ENCODE measurements around the gene B9D1. TPM values are rescaled to one million over a fixed set of nuclear protein-coding genes. Genes with fewer than 3 reads are reported as not detected.
A peak's percentile ranks its signal among the peaks of the same experiment; 100 is the strongest.

Gene B9D1
- total RNA-seq, 1 donor from 2014 or later: 6.7 TPM

DNA sequence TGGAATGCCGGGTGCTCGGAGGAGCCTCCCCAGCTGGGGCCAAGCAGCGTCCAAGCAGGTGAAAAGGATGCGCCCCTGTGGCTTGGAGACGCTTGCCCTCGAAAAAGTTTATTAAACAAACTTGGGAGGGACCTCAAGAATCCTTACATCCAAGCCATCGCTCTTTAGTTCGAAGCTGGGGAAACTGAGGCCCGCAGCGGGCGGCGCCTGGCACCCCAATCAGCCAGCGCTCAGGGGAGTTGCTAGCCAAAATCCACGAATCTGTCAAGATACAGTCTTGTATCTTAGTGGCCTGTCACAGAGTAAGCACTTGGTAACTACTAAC is 553 bp upstream of the B9D1 start:
- Mint-ChIP-seq H3K4me3 (peak overlapping the region; percentile 93), H3K27me3 (peaks cover 4% of the 10 kb centered on the region), H3K27ac (no peak overlapping the region), H3K9me3 (no peaks in the 10 kb centered on the region), H3K4me1 (peaks cover 8% of the 10 kb centered on the region), H3K36me3 (ENCODE audit: low read depth) (no peaks in the 10 kb centered on the region)
- no peak for ATAC-seq (ENCODE audit: low read depth)
- ChIA-PET POLR2A (interaction anchor here (1.0 to 2.7 kb wide), 6 partner anchors 15 to 399 kb away, joined by 3 to 38 read pairs (median 4); partner anchors contain the start of gene MAPK7), CTCF (interaction anchor here (0.6 to 4.5 kb wide), 26 partner anchors 8 to 404 kb away, joined by 3 to 76 read pairs (median 4); partner anchors contain the start of genes ALDH3A2 and MAPK7)
- TF ChIP-seq, protein P1, sequence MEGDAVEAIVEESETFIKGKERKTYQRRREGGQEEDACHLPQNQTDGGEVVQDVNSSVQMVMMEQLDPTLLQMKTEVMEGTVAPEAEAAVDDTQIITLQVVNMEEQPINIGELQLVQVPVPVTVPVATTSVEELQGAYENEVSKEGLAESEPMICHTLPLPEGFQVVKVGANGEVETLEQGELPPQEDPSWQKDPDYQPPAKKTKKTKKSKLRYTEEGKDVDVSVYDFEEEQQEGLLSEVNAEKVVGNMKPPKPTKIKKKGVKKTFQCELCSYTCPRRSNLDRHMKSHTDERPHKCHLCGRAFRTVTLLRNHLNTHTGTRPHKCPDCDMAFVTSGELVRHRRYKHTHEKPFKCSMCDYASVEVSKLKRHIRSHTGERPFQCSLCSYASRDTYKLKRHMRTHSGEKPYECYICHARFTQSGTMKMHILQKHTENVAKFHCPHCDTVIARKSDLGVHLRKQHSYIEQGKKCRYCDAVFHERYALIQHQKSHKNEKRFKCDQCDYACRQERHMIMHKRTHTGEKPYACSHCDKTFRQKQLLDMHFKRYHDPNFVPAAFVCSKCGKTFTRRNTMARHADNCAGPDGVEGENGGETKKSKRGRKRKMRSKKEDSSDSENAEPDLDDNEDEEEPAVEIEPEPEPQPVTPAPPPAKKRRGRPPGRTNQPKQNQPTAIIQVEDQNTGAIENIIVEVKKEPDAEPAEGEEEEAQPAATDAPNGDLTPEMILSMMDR (IDR thresholded peaks at IDR 0.05): peak; percentile 16
- intact Hi-C loops (cut with micrococcal nuclease): loop anchor here (1.0 kb wide), 1 partner anchor 399 kb away; no protein-coding TSS in a partner anchor
- no peak for DNase-seq

DNA sequence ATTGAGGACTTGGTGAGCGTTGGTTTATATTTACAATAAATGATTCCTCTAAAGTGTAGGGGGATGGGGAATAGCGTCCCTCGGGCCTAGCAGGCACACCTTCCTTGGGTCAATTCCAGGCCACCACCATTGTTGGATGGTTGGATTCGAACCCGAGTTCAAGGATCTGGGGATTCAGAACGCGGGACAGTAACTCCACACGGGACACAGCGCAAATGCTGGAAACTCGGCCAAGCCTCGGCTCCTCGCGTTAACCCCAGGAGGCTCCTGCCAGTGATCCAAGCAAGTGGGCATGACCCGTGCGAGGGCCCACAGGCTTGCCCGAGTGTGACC is 613 bp downstream of the B9D1 start:
- intact Hi-C loops (cut with micrococcal nuclease): loop anchor here (1.0 kb wide), 4 partner anchors 16 to 404 kb away; partner anchors contain the start of gene MAPK7
- peak overlapping the region; percentile 93 for H3K4me3 Mint-ChIP-seq
- H3K27ac Mint-ChIP-seq: peak overlapping the region; percentile 14
- peaks cover 5% of the 10 kb centered on the region for H3K4me1 Mint-ChIP-seq
- TF ChIP-seq, protein P1 (IDR thresholded peaks at IDR 0.05): no peak
- H3K27me3 Mint-ChIP-seq: peaks cover 4% of the 10 kb centered on the region
- POLR2A ChIA-PET: interaction anchor here (1.2 to 2.7 kb wide), 4 partner anchors 16 to 124 kb away, joined by 3 to 38 read pairs (median 6); partner anchors contain the start of gene MAPK7
- no peaks in the 10 kb centered on the region for H3K36me3 Mint-ChIP-seq (ENCODE audit: low read depth)
- DNase-seq (no peak), ATAC-seq (ENCODE audit: low read depth) (no peak)
- CTCF ChIA-PET: interaction anchor here (0.9 to 3.3 kb wide), 6 partner anchors 9 to 383 kb away, joined by 3 to 76 read pairs (median 8); partner anchors contain the start of gene MAPK7
- no peaks in the 10 kb centered on the region for H3K9me3 Mint-ChIP-seq

DNA sequence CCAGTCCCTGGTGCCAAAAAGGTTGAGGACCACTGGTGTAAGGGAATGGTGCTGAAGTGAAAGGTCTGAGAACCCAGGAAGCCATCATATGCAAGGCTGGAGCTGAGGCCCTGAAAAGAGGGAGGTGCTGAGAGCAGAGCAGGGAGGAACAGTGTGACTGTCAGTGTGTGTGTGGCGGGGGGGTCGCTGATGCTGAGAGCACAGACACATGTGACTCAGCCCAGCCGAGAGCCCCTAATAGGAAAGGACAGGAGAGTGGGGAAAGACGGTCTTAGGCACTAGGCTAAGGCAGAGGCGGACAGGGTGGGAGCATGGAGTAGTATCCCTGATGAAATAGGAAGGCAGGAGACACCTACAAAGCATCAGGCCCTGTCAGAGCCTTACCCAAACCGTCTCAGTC is 1.2 kb downstream of the B9D1 start:
- Mint-ChIP-seq H3K27me3 (peaks cover 4% of the 10 kb centered on the region), H3K9me3 (no peaks in the 10 kb centered on the region), H3K4me3 (peak overlapping the region; percentile 47), H3K4me1 (peaks cover 5% of the 10 kb centered on the region), H3K27ac (no peak overlapping the region), H3K36me3 (ENCODE audit: low read depth) (no peaks in the 10 kb centered on the region)
- peak; percentile 11 for DNase-seq
- TF ChIP-seq, protein P1 (IDR thresholded peaks at IDR 0.05): no peak
- POLR2A ChIA-PET: interaction anchor here (2.7 kb wide), 1 partner anchor 17 kb away, joined by 38 read pairs; the partner anchor contains the start of gene MAPK7
- ATAC-seq (ENCODE audit: low read depth): no peak
- CTCF ChIA-PET: interaction anchor here (2.9 kb wide), 1 partner anchor 85 kb away, joined by 76 read pairs; no protein-coding TSS in a partner anchor
- intact Hi-C loops (cut with micrococcal nuclease): no loop called here

DNA sequence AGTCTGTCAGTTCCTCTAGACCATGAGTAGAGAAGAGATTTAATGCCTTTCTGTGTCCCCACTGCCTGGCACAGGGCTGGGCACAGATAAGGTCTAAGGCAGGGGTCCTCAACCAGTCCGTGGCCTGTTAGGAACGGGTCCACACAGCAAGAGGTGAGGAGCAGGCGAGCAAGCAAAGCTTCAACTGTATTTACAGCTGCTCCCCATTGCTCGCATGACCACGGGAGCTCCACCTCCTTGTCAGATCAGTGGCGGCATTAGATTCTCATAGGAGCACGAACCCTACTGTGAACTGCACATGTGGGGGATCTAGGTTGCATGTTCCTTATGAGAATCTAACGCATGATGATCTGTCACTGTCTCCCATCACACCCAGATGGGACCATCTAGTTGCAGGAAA is 1.8 kb downstream of the B9D1 start:
- ATAC-seq (ENCODE audit: low read depth): no peak
- POLR2A ChIA-PET: no interaction called here
- no peak overlapping the region for H3K4me3 Mint-ChIP-seq

DNA sequence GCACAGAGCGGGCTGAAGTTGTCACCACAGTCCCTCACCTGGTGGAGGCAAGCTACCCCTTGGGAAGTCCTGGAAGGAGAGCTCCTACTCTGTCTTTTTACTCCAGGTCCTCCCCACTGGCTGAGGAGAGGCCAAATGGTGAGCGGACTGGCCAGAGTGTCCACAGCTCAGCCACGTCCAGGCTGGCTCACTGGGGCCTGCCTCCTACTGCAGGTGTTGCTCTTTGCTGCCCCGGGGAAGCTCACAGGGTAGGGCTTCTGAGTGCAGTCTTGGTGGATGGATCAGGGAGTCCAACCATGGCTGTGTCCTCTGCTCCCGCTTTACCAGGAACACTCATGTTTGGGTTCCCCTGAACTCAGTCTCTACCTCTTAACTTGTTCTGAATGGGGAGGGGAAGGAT is 2.7 kb downstream of the B9D1 start:
- no peak for DNase-seq
- no peak overlapping the region for H3K27ac Mint-ChIP-seq
- no peak for ATAC-seq (ENCODE audit: low read depth)
- TF ChIP-seq, protein P1 (IDR thresholded peaks at IDR 0.05): no peak
- H3K36me3 Mint-ChIP-seq (ENCODE audit: low read depth): no peaks in the 10 kb centered on the region
- CTCF ChIA-PET: interaction anchor here (1.0 kb wide), 1 partner anchor 87 kb away, joined by 3 read pairs; no protein-coding TSS in a partner anchor
- intact Hi-C loops (cut with micrococcal nuclease): no loop called here
- POLR2A ChIA-PET: no interaction called here
- H3K4me3 Mint-ChIP-seq: no peak overlapping the region
- H3K9me3 Mint-ChIP-seq: no peaks in the 10 kb centered on the region
- peaks cover 5% of the 10 kb centered on the region for H3K4me1 Mint-ChIP-seq
- H3K27me3 Mint-ChIP-seq: peaks cover 4% of the 10 kb centered on the region

More for the DNA sequence above, 1.8 kb downstream of the B9D1 start:
- no peak for DNase-seq
- Mint-ChIP-seq H3K9me3 (no peaks in the 10 kb centered on the region), H3K36me3 (ENCODE audit: low read depth) (no peaks in the 10 kb centered on the region), H3K27ac (no peak overlapping the region), H3K4me1 (peaks cover 5% of the 10 kb centered on the region), H3K27me3 (peaks cover 4% of the 10 kb centered on the region)
- intact Hi-C loops (cut with micrococcal nuclease): no loop called here
- TF ChIP-seq, protein P1 (IDR thresholded peaks at IDR 0.05): no peak
- CTCF ChIA-PET: no interaction called here
